Activated naive CD8-positive, alpha-beta T cell treated with anti-CD3 and anti-CD28 coated beads, Interleukin-2, amount 10 ng/mL, durations not matched to agents 7 days and 5 days (primary cell): ENCODE measurements around the gene USO1. TPM values are rescaled to one million over a fixed set of nuclear protein-coding genes. Genes with fewer than 3 reads are reported as not detected.
"Not testable (repeated sequence)": the region's sequence is repeated elsewhere in the genome, so short reads cannot be mapped to it uniquely, and the experiment has no call there.

Experiments
- ATAC-seq: fragments of 150-1000 bp; cut with Tn5 transposase; one replicate; pipeline ENCODE4 v1.10.0; 2021; ENCODE audit warnings: low read depth, moderate library complexity
- POLR2A ChIA-PET: fragments of 350-600 bp; sonication (Branson Sonifier 250); formaldehyde crosslinking; loops from one replicate; lab custom pipeline; 2021; ENCODE audit warnings: antibody characterized with exemption; lab: Charles Lee
- DNase-seq: peaks from one replicate; pipeline ENCODE4 v3.0.0; 2021
- H3K27ac Mint-ChIP-seq: one replicate; pipeline ENCODE4 v1.8.0; 2022; ENCODE audit warnings: mild to moderate bottlenecking, mixed read lengths
- H3K27me3 Mint-ChIP-seq: one replicate; pipeline ENCODE4 v1.8.0; 2022; ENCODE audit warnings: mild to moderate bottlenecking, moderate library complexity, mixed read lengths
- H3K36me3 Mint-ChIP-seq: one replicate; pipeline ENCODE4 v1.8.0; 2021; ENCODE audit warnings: mild to moderate bottlenecking, mixed read lengths
- H3K4me1 Mint-ChIP-seq: one replicate; pipeline ENCODE4 v1.8.0; 2021; ENCODE audit warnings: mixed read lengths
- H3K4me3 Mint-ChIP-seq: one replicate; pipeline ENCODE4 v1.8.0; 2022; ENCODE audit warnings: mild to moderate bottlenecking, moderate library complexity, mixed read lengths
- H3K9me3 Mint-ChIP-seq: one replicate; pipeline ENCODE4 v1.8.0; 2021; ENCODE audit warnings: mixed read lengths
- total RNA-seq, 2 experiments: library from RNA; stranded (reverse); gene quantifications; one replicate each; pipeline ENCODE4 v1.2.3, GENCODE V29; 2021

USO1 gene
- total RNA-seq, 2 experiments from 2014 or later, result 32.3 to 34.6 TPM

- no peaks in the 10 kb centered on the region for H3K27me3 Mint-ChIP-seq
- no peak overlapping the region for H3K4me3 Mint-ChIP-seq
- no peak for ATAC-seq
- no peaks in the 10 kb centered on the region for H3K9me3 Mint-ChIP-seq
- H3K27ac Mint-ChIP-seq, result no peak overlapping the region
- peaks cover 4% of the 10 kb centered on the region for H3K4me1 Mint-ChIP-seq
- H3K36me3 Mint-ChIP-seq, result no peaks in the 10 kb centered on the region
- DNase-seq, result no peak
- POLR2A ChIA-PET, result no interaction called here
Observed at GRCh38 chr4:75843596-75843995, 119.2 kb downstream of the USO1 start.

GRCh38 chr4:75844151-75844662, 119.8 kb downstream of the USO1 start:
- Mint-ChIP-seq H3K27me3 (no peaks in the 10 kb centered on the region), H3K4me1 (peaks cover 6% of the 10 kb centered on the region), H3K4me3 (no peak overlapping the region), H3K36me3 (no peaks in the 10 kb centered on the region), H3K9me3 (no peaks in the 10 kb centered on the region), H3K27ac (no peak overlapping the region)
- POLR2A ChIA-PET, result no interaction called here
- no peak for ATAC-seq
- no peak for DNase-seq

- Mint-ChIP-seq H3K27me3 (peaks cover 3% of the 10 kb centered on the region), H3K27ac (no peak overlapping the region), H3K4me3 (no peak overlapping the region), H3K9me3 (no peaks in the 10 kb centered on the region), H3K36me3 (no peaks in the 10 kb centered on the region), H3K4me1 (peaks cover 7% of the 10 kb centered on the region)
- POLR2A ChIA-PET, result no interaction called here
- DNase-seq, result no peak
- no peak for ATAC-seq
Observed at GRCh38 chr4:75845992-75846391, 121.6 kb downstream of the USO1 start.

GRCh38 chr4:75848171-75848760, 123.9 kb downstream of the USO1 start:
- H3K4me1 Mint-ChIP-seq, H3K27ac Mint-ChIP-seq, H3K27me3 Mint-ChIP-seq, H3K4me3 Mint-ChIP-seq, H3K36me3 Mint-ChIP-seq, POLR2A ChIA-PET, H3K9me3 Mint-ChIP-seq: not testable (repeated sequence)
- ATAC-seq, result peak; percentile 91
- DNase-seq, result peak; percentile 29

- Mint-ChIP-seq H3K4me1 (peaks cover 7% of the 10 kb centered on the region), H3K9me3 (no peaks in the 10 kb centered on the region), H3K4me3 (no peak overlapping the region), H3K27me3 (peaks cover 6% of the 10 kb centered on the region), H3K36me3 (no peaks in the 10 kb centered on the region), H3K27ac (no peak overlapping the region)
- DNase-seq (no peak), ATAC-seq (no peak)
- POLR2A ChIA-PET, result no interaction called here
Observed at GRCh38 chr4:75848891-75849290, 124.5 kb downstream of the USO1 start.

- Mint-ChIP-seq H3K36me3 (no peaks in the 10 kb centered on the region), H3K4me3 (no peak overlapping the region), H3K27ac (no peak overlapping the region), H3K9me3 (no peaks in the 10 kb centered on the region), H3K27me3 (peaks cover 6% of the 10 kb centered on the region), H3K4me1 (peaks cover 5% of the 10 kb centered on the region)
- DNase-seq (no peak), ATAC-seq (no peak)
- POLR2A ChIA-PET, result no interaction called here
Observed at GRCh38 chr4:75849461-75849860, 125.1 kb downstream of the USO1 start.

GRCh38 chr4:75858721-75859120, 134.3 kb downstream of the USO1 start:
- POLR2A ChIA-PET, result no interaction called here
- H3K4me1 Mint-ChIP-seq, result no peaks in the 10 kb centered on the region
- ATAC-seq (no peak), DNase-seq (no peak)
- no peak overlapping the region for H3K4me3 Mint-ChIP-seq
- peaks cover under 1% of the 10 kb centered on the region for H3K27me3 Mint-ChIP-seq
- H3K27ac Mint-ChIP-seq, result no peak overlapping the region
- no peaks in the 10 kb centered on the region for H3K9me3 Mint-ChIP-seq
- H3K36me3 Mint-ChIP-seq, result no peaks in the 10 kb centered on the region

- ATAC-seq, result no peak
- Mint-ChIP-seq H3K27ac (no peak overlapping the region), H3K27me3 (no peaks in the 10 kb centered on the region), H3K4me1 (no peaks in the 10 kb centered on the region), H3K36me3 (no peaks in the 10 kb centered on the region), H3K4me3 (no peak overlapping the region), H3K9me3 (no peaks in the 10 kb centered on the region)
- POLR2A ChIA-PET, result no interaction called here
- DNase-seq, result no peak
Observed at GRCh38 chr4:75860606-75861005, 136.2 kb downstream of the USO1 start.

Other genes with a start within 250 kb of the USO1 start
- gene RCHY1, start 210.2 kb upstream of the USO1 start, total RNA-seq, result 10 to 100 TPM; 27.4 to 29.2 TPM
- 10 to 100 TPM; 22.4 to 25.1 TPM for gene THAP6, start 210.1 kb upstream of the USO1 start, total RNA-seq
- gene ODAPH, start 168.5 kb upstream of the USO1 start, total RNA-seq, result under 1 TPM in 1 of 2 experiments, not detected in 1; 0.31 TPM
- under 1 TPM; 0.22 to 0.45 TPM for gene CDKL2, start 94.0 kb upstream of the USO1 start, total RNA-seq
- 100 to 1,000 TPM; 165 to 179 TPM for gene G3BP2, start 51.2 kb upstream of the USO1 start, total RNA-seq
- gene PPEF2, start 177.9 kb downstream of the USO1 start, total RNA-seq, result under 1 TPM; 0.17 TPM
- gene NAAA, start 216.4 kb downstream of the USO1 start, total RNA-seq, result 10 to 100 TPM; 48.3 to 50.5 TPM